ENCODE measurements around the gene TOM1.
"Not testable (repeated sequence)": the region's sequence is repeated elsewhere in the genome, so short reads cannot be mapped to it uniquely, and the experiment has no call there.

The TOM1 gene

DNA sequence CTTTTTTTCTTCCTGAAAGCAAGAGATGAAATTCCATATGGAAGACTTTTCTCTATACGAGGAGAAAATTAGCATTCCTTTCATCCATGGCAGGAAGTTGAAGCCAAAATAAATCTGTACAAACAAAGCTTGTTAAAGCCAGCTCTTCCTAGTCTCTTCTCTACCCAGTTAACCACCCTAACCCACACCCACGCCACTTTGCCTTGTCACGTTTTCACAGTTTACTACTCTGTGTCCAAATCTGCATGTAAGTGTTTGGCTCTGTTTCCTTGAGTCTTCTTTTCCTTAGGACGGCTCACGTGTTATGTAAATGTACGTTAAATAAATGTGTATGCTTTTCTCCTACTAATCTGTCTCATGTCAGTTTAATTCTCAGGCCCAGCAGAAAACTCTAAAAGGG is 74.1 kb downstream of the TOM1 start:
- no peak for DNase-seq (ENCODE audit: low read depth)

DNA sequence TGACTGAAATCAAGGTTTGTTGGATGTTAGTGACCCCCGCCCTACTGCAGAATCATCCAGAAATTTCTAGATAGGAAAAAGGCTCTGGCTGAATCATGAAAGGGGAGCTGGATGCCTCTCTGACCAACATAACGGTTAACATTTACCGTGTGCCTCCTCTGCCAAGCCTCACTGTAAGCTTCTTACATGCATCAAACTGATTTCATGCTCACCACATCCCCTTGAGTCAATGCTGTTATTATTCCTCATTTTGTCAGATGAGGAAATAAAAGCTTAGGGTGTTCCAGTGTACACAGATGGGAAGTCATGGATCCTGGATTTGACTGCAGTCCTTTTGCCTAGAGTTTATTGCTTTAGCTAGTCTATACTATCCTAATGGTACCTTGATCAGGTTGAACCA is 75.3 kb downstream of the TOM1 start:
- peak; percentile 99 for DNase-seq (ENCODE audit: low read depth)

DNA sequence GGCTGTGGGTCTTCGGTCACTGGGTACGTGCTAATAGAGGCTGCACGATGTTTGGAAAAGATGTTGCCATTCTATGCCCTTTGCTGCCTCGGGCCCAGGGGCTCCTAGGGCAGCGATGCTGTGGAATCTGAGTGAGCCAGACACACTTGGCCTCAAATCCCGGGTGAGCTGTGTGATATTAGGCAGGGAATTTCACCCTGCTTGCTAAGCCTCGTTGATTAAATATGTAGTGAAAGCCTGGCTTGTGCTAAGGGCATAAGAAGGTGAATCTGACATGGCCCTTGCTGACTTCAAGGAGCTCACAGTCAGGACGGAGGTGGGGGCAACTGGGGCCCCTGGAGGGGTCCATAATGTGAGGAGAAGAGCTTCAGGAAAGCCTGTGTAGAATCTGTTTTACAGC is 75.8 kb downstream of the TOM1 start:
- peak; percentile 61 for DNase-seq (ENCODE audit: low read depth)

DNA sequence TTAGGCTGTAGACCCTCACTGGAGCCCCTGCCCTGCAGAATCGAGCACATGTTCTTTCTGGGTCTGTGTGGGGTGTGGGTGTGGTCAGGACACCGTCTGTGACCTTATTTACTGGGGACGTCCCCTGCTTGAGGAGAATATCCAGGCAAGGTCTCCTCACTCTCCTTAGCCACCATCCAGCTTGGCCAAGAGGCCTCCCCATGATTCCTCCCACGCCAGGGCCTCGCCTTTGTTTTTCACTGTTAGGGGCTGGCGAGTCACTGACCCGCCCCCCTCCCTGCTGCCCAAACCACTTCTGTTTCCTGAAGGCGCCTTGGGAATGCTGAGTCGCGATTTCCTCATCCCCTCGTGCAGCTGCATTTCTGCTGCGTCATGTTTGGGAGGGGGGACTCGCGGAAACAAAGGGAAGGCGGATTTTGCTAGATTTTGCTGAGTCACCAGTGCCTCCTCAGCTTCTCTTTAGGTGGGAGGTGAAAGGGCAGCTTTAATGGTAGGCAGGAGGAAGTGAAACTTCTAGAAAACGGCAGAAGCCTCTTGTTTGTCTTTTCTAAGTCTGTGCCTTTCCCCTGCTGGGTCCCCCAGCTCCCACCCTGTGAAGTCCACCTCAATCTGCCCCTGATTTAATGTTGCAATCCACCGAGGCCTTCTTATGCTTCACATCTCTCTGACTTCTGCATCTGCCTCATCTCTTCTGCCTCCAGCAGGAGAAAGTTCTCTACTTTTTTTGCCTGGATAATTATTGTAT is 77.2 kb downstream of the TOM1 start:
- DNase-seq (ENCODE audit: low read depth), result peak; percentile 99

DNA sequence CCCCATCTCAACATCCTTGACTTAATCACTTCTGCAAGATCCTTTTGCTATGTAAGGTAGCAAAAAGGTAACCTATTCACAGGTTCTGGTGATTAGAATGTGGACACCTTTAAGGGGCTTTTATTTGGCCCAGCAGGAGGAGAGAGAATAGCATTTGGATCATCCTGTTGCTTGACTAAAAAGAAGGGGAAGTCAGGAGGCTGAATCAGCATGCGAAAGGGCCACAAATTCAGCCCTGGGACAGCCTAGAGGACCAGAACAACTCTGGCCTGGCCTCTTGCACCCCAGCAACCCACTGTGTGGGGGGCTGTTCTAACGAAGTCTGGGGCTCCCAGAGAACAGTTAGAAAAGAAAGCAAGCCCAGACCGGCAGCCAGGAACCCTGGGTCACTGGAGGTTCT is 78.0 kb downstream of the TOM1 start:
- no peak for DNase-seq (ENCODE audit: low read depth)

DNA sequence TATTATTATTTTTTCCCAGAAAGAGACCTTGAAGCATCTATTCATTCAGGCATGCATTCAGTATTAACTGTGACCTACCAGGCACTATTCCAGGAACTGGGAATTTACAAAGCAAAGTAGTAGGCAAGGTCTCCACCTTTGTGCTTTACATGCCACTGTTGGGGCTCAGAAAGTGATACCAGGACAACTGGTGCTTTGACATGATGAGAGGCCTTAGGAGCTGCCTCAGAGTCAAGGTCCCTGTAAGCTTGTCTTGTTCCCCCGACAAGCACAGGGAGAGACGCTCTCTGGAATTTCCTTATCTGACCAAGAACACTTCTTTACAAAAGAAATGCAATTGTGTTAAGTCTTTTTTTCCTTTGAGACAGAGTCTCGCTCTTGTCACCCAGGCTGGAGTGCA is 78.9 kb downstream of the TOM1 start:
- DNase-seq (ENCODE audit: low read depth), result no peak

DNA sequence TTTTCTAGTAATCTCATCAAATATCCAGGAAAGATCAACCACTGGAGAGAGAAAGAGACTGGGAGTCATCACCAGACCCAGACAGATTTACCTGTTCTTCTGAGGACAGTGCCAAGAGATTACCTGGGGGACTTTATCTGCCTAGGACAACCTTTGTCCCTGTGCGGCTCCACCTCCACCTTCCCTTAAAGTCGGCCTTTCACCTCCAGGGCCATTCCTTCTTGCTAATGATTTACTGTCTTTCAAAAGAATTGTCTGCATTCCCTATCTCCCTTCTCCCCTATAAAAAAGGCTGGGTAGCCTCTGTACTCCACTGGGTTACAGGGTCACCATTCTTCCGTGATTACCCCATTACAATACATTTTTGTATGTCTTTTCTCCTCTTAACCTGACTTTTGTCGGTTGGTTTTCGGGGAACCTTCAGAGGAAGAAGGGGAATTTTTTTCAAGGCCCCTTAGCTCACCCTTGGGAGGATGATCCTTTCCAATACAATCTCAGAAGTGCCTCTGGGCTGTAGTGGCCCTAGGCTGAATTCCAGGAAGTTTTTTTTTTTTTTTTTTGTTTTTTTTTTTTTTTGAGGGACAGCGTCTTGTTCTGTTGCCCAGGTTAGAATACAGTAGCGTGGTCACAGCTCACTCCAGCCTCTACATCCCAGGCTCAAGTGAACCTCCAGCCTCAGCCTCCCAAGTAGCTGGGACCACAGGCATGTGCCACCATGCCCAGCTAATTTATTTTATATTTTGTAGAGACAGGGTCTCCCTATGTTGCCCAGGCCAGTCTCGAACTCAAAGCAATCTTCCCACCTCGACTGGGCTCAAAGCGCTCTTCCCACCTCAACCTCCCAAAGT is 79.7 kb downstream of the TOM1 start:
- no peak for DNase-seq (ENCODE audit: low read depth)

DNA sequence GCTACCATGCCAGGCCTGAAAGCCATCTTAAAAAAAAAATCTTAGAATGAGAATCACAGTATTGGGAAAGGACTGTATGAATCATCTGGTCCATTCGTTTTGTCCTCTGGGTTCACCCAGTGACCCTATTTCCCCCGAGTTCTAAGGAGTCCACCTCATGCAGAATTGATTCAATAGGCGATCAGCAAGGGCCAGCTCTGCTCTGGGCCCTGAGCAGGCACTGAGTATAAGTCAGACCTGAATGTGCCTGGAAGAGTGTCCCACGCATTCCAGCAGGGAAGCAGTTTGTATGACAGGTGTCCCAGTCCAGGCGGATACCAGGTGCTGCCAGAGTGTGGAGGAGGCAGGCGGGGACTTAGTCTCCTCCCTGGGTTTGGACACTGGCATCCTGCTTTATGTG is 80.3 kb downstream of the TOM1 start:
- DNase-seq (ENCODE audit: low read depth), result peak; percentile 40

DNA sequence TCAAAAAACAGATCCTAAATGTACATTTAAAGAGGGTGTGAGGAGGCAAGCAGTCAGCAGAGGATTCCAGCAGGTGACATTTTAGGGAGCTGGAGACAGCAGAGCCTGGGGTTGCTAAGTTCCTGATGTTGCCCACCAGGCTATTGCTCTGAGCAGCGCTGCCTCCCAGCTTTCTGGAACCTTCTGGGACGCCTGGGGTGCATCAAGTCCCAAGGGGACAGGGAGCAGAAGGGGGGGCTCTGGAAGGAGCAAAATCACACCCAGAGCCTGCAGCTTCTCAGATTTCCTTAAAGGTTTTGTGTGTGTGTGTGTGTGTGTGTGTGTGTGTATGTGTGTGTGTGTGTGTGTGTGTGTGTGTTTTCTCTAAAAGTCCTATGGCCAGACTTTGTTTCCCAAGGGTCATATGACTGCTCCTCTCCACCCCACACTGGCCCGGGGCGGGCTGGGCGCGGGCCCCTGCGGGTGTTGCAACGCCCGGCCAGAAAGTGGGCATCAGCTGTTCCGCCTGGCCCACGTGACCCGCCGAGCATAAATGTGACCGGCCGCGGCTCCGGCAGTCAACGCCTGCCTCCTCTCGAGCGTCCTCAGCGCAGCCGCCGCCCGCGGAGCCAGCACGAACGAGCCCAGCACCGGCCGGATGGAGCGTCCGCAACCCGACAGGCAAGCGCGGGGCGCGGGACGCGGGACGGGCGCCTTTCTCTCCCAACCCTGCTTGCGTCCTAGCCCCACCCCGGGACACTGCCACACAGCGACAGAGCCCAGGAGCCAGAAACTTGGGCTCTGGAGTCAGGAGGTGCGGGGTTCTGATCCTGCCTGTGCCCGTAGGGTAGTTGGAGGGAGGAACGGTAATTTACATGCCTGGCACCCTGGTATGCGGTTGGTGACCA is 81.1 kb downstream of the TOM1 start, which contains the start of gene HMOX1:
Gene HMOX1, plus strand, starts transcription at position 560 of the 887 bp plus-strand sequence. Its CDS starts 78 bp downstream, at position 638.
- peak; percentile 91 for DNase-seq (ENCODE audit: low read depth)

DNA sequence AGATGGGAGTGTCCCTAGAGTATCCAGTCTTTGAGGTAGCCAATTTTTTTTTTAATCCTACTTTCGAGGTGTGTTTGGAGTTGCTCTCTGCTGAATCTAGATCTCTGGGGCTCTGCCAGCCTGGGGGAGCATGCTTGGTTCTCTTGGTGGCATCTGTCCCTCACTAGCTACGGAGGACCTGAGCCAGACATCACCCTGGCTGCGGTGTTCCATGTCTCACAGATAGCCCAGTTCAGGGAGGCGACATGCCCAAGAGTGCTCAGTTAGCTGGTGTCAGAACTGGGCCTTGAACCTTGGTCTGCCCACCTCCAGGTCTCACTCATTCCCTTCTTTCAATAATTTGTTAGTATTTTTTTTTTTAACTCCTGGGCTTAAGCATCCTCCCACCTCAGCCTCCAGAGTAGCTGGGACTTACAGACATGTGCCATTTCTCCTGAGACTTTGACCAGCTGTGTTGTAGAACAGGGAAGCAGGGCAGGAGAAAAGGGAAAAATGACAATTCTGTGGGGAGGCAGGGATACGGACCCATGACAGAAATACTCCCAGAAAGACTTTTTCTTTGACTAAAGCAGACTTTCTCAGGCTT is 81.8 kb downstream of the TOM1 start:
- no peak for DNase-seq (ENCODE audit: low read depth)

DNA sequence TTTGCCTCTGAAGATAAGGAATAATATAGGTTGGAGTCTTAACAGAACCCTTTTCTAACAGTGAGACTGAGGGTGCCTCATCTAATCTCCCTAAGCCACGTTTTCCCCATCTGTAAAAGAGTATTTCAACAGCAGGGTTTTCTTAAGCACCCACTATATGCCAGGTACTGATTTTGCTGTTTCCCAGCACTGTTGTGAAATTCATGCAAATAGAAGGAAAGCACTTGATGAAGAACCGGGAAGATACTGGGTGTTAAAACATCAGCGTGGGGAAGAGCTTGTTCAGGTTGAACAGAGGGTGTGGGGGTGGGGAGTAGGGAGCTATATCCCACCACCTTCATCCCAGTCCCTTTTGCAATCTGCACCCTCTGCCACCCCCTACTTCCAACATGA is 84.0 kb downstream of the TOM1 start:
- peak; percentile 81 for DNase-seq (ENCODE audit: low read depth)

DNA sequence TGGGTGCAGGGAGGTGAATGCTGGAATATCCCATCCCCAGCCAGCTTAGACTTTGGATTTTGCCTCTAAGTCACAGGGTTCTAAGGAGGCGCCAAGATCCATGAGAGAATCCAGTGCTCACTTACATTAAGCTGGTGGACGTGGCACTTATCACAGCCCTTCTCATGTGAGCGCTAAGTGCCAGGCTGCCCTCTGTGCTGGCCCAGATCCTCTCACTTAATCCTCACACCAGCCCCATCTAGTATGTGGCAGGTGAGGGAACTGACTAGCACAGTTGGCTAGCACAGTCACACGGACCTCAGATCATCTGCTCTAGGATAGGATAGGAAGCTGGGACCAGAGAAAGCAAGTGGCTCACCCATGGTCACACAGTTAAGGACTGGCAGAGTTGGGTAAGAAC is 84.8 kb downstream of the TOM1 start:
- no peak for DNase-seq (ENCODE audit: low read depth)

DNA sequence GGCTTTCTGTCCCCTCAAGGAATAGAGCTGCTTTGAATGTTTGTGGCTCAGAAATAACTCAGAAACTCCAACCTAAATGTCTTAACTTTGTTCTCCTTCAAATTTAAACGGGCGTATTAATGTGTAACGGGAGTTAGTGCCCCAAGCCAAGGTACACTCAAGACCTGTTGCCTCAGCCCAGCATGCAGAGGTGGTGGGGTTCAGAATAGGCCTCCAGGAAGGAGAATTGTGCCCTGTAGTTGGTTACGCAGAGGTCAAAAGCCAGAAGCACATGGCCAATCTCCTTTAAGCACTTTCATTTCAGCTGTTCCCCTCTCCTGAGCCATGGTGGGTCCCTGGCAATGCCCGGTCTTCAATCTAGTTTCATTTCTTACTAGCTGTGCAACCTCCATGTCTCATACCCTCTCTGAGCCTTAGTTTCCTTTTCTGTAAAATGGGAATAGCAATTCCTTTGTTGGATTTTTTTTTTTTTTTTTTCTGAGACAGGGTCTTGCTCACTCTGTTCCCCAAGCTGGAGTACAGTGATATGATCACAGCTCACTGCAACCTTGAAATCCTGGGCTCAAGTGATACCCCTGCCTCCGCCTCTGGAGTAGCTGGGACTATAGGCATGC is 85.4 kb downstream of the TOM1 start:
- no peak for DNase-seq (ENCODE audit: low read depth)

DNA sequence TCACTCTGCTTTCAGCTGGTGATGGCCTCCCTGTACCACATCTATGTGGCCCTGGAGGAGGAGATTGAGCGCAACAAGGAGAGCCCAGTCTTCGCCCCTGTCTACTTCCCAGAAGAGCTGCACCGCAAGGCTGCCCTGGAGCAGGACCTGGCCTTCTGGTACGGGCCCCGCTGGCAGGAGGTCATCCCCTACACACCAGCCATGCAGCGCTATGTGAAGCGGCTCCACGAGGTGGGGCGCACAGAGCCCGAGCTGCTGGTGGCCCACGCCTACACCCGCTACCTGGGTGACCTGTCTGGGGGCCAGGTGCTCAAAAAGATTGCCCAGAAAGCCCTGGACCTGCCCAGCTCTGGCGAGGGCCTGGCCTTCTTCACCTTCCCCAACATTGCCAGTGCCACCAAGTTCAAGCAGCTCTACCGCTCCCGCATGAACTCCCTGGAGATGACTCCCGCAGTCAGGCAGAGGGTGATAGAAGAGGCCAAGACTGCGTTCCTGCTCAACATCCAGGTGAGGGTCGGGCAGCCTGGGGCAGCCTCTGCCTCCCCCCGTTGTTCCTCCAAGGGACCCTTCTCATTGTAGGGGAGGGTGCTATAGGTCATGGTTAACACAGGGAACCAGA is 87.1 kb downstream of the TOM1 start:
- no peak for DNase-seq (ENCODE audit: low read depth)

DNA sequence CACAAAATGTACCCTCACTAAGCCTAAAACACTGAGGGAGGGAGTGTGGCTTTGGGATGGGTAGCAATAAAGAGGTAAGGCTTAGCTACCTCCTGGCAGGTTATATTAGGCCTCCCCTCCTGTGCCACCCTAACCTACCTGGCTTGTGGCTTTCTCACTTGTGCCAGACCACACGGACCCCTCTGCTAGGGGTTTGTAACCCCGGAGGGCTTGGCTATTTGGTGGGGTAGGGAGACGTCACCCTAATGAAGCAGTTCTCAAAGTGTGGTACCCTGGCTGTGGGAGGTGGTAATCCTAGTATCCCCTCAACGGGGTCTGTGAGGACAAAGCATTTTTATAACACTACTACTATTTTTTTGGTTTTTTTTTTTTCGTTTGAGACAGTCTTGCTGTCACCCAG is 91.2 kb downstream of the TOM1 start:
- no peak for DNase-seq (ENCODE audit: low read depth)

DNA sequence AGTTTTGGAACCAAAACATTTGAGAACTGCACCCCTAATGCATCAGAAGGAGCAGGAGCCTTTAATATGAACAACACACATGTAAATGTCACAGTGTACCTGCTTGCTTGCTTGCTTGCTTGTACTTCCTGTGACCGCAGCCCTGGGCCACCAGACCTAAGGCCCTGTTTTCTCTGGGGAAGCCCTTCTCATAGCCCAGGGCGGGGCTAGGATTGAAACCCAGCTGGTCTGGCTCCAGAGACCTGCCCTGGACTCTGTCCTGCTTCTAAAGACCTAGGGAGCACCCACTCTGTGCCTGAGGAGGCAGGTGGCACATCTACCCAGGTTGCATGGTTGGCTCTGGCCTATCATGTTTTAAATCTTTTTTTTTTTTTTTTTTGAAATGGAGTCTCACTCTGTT is 92.7 kb downstream of the TOM1 start:
- DNase-seq (ENCODE audit: low read depth), result no peak

DNA sequence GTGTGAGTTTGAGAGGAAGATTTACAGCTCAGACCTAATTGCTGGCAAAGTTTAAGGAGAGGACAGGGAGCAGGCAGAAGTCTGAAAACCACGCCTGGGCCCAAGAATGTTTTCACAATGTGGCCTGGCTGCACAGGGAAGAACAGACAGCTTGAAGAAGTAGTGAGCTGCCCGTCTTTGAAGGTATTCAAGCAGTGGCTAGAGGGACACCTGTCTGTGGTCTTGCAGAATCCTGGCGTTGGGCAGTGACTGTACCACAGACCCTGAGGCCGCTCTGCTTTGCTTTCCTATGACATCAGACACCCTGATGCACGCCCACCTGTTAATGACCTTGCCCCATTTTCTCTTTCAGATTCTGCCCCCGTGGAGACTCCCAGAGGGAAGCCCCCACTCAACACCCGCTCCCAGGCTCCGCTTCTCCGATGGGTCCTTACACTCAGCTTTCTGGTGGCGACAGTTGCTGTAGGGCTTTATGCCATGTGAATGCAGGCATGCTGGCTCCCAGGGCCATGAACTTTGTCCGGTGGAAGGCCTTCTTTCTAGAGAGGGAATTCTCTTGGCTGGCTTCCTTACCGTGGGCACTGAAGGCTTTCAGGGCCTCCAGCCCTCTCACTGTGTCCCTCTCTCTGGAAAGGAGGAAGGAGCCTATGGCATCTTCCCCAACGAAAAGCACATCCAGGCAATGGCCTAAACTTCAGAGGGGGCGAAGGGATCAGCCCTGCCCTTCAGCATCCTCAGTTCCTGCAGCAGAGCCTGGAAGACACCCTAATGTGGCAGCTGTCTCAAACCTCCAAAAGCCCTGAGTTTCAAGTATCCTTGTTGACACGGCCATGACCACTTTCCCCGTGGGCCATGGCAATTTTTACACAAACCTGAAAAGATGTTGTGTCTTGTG is 93.7 kb downstream of the TOM1 start:
- DNase-seq (ENCODE audit: low read depth), result no peak

DNA sequence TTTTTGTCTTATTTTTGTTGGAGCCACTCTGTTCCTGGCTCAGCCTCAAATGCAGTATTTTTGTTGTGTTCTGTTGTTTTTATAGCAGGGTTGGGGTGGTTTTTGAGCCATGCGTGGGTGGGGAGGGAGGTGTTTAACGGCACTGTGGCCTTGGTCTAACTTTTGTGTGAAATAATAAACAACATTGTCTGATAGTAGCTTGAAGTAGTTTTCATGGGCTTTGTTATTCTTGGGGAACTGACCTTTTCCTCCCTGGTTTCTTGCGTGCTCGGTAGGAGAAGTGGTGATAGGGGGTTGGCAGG is 94.3 kb downstream of the TOM1 start:
- no peak for DNase-seq (ENCODE audit: low read depth)

DNA sequence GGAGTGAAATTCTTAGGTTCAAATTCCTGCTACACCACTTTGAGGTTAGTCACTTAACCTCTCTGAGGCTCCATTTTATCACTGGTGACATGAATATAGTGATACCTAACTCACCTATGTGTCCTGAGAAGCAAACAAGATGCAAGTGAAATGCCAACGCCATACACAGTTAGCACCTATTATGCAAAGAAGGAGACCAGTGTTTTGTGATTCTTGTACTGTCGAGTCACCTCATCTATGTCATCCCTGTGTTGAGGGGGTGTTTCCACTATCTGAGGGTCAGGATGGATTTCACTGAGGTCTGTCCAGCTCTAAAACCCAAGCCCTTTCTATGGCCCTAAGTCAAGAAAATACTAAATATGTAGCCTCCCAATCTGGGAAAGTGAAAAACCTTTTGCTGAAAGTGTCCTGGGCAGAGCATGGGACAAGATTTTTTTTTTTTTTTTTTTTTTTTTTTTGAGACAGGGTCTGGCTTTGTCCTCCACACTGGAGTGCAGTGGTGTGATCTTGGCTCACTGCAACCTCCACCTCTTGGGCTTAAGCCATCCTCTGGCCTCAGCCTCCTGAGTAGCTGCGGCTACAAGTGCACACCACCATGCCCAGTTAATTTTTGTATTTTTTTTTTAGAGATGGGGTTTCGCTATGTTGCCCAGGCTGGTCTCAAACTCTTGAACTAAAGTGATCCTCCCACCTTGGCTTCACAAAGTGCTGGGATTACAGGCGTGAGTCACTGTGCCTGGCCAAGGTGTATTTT is 95.3 kb downstream of the TOM1 start:
- DNase-seq (ENCODE audit: low read depth), result no peak

DNA sequence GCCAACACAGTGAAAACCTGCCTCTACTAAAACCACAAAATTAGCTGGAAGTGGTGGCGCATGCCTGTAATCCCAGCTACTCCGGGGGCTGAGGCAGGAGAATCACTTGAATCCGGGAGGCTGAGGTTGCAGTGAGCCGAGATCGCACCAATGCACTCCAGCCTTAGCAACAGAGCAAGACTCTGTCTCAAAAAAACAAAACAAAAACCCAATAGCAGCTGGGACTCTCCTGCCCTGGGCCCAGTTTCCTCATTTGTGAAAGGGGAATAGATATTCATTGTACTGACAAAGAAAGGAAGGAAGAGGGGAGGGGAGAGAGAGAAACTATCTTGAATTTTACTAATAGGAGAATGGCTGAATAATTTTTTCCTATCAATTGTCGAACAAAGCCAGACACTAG is 96.9 kb downstream of the TOM1 start:
- DNase-seq (ENCODE audit: low read depth), result not testable (repeated sequence)

Measured in amniotic epithelial cell (primary cell).